T-helper 1 cell (primary cell): ENCODE results near the gene HDAC2.
A peak's percentile ranks its signal among the peaks of the same experiment; 100 is the strongest.
"Not testable (repeated sequence)": the region's sequence is repeated elsewhere in the genome, so short reads cannot be mapped to it uniquely, and the experiment has no call there.

Source experiments
- DNase-seq, 5 donors: peaks; one replicate each; pipeline ENCODE4 v3.0.0-alpha.2; 2012 to 2020

Gene HDAC2

GRCh38 chr6:113969888-113970804 lies 802 bp downstream of the HDAC2 start:
- peak; percentile 34 to 46 (median 43) for DNase-seq

DNA sequence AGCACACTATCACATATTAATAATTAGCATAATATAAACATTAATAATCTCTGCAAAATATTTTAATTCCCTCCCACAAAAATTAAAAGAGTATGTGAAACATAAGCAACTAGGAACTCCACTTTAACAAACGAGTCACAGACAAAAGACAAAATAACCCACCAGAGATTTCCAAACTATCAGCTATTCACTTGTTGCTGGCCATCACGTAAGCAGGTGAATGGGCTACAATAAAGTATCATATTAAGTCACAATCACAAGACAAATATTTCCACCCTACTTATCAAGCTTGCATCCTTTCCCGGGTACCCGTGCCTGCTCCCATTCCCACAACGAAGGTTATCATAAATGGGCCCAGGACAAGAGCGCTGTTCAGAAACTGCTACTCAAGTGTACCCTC lies 2.5 kb downstream of the HDAC2 start:
- DNase-seq: no peak

GRCh38 chr6:113967777-113968176 lies 3.2 kb downstream of the HDAC2 start:
- no peak for DNase-seq

DNA sequence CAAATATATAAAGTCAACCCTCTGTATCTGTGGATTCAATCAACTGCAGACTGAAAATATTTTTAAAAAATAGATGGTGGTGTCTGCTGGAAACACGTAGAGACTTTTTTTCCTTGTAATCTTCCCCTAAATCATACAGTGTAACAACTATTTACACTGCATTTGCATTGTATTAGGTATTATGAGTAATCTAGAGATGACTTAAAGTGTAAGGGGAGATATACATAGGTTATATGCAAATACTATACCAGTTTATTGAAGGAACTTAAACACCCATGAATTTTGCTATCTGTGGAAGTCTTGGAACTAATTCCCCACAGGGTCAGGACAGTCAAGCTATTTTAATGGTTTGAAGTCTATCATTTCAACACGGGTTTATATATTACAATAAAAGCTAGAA lies 10.2 kb downstream of the HDAC2 start:
- no peak for DNase-seq

DNA sequence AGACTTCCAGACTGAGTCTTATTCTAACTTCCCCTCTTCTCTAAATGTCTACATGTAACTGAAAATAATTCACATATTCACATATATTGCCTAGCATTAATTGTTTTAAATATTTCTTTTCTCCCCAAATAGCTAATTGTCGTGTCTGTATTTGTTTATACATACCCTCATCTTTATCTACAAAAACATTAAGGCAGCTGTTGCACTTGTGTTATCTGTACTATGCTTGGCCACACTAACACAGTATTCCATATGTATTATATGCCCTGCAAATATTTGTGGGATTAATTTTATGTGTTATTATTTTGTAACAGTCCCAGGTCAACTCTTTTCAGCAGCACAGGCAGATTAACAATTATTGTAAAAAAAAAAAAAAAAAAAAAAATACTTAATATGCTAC lies 11.7 kb downstream of the HDAC2 start:
- no peak for DNase-seq

GRCh38 chr6:113954653-113955052 lies 16.3 kb downstream of the HDAC2 start:
- DNase-seq: no peak

DNA sequence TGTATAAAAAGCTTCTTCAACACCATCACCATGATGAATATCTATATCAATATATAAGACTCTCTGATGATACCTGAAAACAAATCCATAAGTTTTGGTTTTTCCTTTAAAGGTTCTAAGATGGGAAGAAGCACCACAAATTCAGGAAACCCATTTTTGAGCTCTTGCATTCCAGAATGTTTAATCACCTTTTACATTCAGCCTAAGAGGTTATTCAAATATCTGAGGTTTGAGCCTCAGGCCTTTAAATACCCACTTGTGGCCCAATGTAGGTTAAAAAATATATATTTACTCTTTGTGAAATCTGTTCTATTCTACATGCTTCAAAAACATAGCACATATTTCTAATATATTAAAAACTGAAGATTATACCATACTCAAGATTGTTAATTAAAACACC lies 17.6 kb downstream of the HDAC2 start:
- DNase-seq: no peak

GRCh38 chr6:113949499-113949898 lies 21.4 kb downstream of the HDAC2 start:
- DNase-seq: no peak

DNA sequence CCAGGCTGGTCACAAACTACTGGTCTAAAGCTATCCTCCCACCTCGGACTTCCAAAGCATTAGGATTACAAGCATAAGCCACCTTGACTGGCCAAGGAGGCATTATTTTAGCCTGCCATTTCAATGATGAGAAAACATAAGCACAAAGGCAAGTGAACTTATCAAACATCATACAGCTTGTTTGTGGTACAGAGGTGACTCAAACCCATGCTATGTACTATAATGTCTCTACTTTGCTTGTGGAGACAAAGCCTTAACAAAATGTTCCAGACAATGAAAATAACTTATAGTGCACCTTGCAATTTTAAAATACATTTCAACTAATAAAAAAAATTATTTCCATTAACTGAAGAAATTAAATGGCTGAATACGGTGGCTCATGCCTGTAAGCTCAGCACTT lies 26.2 kb downstream of the HDAC2 start:
- no peak for DNase-seq

GRCh38 chr6:113939825-113940224 lies 31.1 kb downstream of the HDAC2 start:
- DNase-seq: no peak

DNA sequence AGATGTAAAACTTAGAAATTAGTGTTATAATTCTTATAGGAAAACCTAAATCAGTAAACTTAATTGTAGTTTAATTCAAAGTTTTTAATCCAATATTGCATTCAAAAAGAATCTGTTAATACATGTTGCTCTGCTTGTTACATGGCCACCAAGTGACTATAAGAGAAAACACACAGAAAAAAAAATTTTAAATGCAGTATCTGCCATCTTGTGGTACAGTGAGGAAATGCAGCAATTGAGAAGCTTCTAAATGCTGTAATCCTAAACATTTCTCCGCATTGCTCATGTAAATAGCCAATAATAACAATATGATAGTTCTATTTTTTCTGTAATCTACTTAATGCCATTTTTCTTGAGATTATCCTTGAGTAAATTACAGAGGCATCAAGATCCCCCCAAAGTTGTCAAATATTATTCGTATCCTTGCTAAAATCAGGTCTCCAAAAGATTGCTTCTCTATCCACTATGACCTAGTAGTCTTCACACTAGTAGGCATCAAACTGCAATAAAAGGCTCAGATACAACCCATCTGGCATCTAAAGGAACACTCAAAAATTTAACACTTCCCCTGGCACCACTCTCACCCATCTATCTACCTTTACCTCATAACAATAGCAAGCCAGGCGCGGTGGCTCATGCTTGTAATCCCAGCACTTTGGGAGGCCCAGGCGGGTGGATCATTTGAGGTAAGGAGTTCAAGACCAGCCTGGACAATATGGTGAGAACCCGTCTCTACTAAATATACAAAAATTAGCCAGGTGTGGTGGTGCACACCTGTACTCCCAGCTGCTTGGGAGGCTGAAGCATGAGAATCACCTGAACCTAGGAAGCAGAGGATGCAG lies 34.6 kb downstream of the HDAC2 start:
- DNase-seq: peak in 1 of 5 donors; percentile 30

- no peak for DNase-seq
These were observed 36.8 kb downstream of the HDAC2 start for GRCh38 chr6:113934101-113934500.

DNA sequence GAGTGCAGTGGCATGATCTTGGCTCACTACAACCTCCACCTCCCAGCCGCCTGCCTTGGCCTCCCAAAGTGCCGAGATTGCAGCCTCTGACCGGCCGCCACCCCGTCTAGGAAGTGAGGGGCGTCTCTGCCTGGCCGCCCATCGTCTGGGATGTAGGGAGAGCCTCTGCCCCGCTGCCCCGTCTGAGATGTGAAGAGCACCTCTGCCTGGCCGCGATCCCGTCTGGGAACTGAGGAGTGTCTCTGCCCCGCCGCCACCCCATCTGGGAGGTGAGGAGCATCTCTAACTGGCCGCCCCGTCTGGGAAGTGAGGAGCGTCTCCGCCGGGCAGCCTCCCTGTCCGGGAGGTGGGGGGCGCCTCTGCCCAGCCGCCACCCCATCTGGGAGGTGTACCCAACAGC lies 39.0 kb downstream of the HDAC2 start:
- DNase-seq: not testable (repeated sequence)

DNA sequence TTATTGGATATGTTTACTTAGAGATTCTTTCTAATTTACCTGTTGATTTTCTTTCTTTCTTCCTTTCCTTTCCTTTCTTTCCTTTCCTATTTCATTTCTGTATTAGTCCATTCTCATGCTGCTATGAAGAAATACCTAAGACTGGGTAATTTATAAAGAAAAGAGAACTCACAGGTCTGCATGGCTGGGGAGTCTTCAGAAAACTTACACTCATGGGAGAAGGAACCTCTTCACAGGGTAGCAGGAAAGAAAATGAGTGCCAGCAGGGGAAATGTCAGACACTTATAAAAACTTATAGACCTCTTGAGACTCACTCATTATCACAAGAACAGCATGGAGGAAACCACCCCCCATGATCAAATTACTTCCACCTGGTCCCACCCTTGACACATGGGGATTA lies 40.8 kb downstream of the HDAC2 start:
- no peak for DNase-seq

- DNase-seq: no peak
These were observed 43.9 kb downstream of the HDAC2 start for GRCh38 chr6:113927001-113927400.

DNA sequence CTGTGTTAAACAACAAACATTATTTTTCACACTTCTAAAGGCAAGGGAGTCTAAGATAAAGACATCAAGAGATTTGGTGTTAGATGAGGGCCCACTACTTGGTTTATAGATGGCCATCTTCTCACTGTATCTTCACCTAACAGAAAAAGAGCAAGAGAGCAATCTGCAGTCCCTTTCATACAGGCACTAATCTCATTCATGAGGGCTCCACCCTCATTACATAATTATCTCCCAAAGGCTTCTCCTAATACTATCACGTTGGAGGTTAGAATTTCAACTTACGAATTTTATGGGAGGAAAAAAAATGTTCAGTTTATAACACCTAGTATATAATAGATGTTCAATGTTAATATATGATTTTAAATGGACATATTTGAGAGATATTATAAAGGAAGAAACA lies 45.6 kb downstream of the HDAC2 start:
- no peak for DNase-seq

- DNase-seq: no peak
These were observed 46.6 kb downstream of the HDAC2 start for GRCh38 chr6:113924312-113924723.

DNA sequence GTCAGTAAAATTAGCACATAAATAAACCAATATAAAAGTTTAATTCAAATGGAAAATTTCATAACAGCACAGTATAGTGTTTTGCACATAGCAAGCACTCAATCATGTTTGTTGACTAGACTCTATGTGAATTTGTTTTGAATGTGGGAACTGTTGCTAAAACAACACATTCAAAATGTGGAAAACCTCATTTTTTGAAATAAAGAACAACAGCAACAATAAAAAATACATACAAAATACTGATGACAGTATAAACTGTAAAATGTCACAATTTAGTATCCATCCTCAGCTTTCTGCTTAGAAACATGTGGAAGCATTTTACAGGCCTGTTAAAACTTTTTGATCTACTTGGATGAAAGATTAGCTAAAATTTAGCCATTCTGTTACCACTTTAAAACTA lies 47.4 kb downstream of the HDAC2 start:
- no peak for DNase-seq

DNA sequence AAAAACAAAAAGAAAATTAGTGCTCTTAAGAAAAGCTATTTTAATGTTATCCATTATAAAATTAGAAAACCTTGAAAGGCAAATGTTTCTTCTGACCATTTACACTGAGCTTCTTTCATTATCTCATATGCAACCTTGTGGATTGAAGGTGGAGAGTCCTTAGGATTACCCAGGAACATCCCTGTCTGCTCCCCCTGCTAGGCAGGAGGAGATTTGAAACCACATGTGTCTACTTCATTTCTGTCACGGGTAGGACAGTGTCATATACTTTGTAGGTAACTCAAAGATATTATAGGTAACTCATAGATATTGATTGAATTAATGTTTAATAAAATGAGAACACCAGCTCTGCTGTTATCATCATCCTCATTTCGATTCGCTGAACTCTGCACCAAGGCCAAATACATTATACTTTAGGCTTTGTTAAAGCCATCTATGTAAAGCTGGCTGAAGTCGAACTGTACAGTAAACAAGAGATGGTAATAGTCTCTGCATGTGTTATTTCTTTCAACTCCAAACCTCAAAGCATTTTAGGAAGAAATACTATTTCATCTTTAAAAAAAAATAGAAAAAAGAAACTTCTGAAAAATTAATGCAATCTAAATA lies 49.5 kb downstream of the HDAC2 start:
- DNase-seq: no peak

GRCh38 chr6:113920663-113921267 lies 50.2 kb downstream of the HDAC2 start:
- DNase-seq: no peak

DNA sequence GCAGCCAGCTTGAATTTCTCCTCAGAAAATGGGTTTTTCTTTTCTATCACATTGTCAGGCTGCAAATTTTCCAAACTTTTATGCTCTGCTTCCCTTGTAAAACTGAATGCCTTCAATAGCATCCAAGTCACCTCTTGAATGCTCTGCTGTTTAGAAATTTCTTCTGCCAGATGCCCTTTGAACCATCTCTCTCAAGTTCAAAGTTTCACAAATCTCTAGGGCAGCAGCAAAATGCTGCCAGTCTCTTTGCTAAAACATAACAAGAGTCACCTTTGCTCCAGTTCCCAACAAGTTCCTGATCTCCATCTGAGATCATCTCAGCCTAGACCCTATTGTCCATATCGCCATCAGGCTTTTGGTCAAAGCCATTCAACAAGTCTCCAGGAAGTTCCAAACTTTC lies 60.7 kb downstream of the HDAC2 start:
- DNase-seq: not testable (repeated sequence)

GRCh38 chr6:113909224-113909856 lies 61.6 kb downstream of the HDAC2 start:
- DNase-seq: peak in 1 of 5 donors; percentile 18
